Endodermal cell (in vitro differentiated cells): Measurements from ENCODE around the gene DOK1. TPM values are rescaled to one million over a fixed set of nuclear protein-coding genes. Genes with fewer than 3 reads are reported as not detected.

Source experiments
- DNase-seq: peaks from one replicate; pipeline ENCODE4 v3.0.0-alpha.2; 2017
- H3K27ac ChIP-seq: 2 replicates; pipeline ENCODE4 v1.5.1; 2013; ENCODE audit warnings: mild to moderate bottlenecking, low read depth, low read length, moderate library complexity
- H3K27me3 ChIP-seq: 2 replicates; pipeline ENCODE4 v1.6.1; 2013; ENCODE audit warnings: mild to moderate bottlenecking, low read length, moderate library complexity; ENCODE audit not compliant: insufficient read depth, control insufficient read depth, poor library complexity, severe bottlenecking
- H3K36me3 ChIP-seq: 2 replicates; pipeline ENCODE4 v1.7.0; 2013; ENCODE audit warnings: mild to moderate bottlenecking, low read length, moderate library complexity; ENCODE audit not compliant: control insufficient read depth, insufficient read depth
- H3K4me1 ChIP-seq: one replicate; pipeline ENCODE4 v1.7.0; 2013; ENCODE audit warnings: low read length; ENCODE audit not compliant: control insufficient read depth, insufficient read depth
- H3K4me3 ChIP-seq: 2 replicates; pipeline ENCODE4 v1.5.1; 2013; ENCODE audit warnings: mild to moderate bottlenecking, low read length, moderate library complexity
- H3K9ac ChIP-seq: 2 replicates; pipeline ENCODE4 v1.6.1; 2013; ENCODE audit warnings: mild to moderate bottlenecking, low read length, moderate library complexity; ENCODE audit not compliant: poor library complexity, severe bottlenecking; ENCODE audit errors: extremely low read depth
- H3K9me3 ChIP-seq: 2 replicates; pipeline ENCODE4 v1.6.1; 2013; ENCODE audit warnings: mild to moderate bottlenecking, low read length, moderate library complexity; ENCODE audit not compliant: control insufficient read depth
- H3K27ac Mint-ChIP-seq: 2 replicates; pipeline ENCODE4 v1.8.0; 2020; ENCODE audit warnings: mixed read lengths
- H3K27me3 Mint-ChIP-seq: 2 replicates; pipeline ENCODE4 v1.8.0; 2021; ENCODE audit warnings: mild to moderate bottlenecking, mixed read lengths; ENCODE audit not compliant: insufficient read depth
- H3K36me3 Mint-ChIP-seq: 2 replicates; pipeline ENCODE4 v1.8.0; 2020; ENCODE audit warnings: low read depth, mixed read lengths
- H3K4me1 Mint-ChIP-seq: 2 replicates; pipeline ENCODE4 v1.8.0; 2020; ENCODE audit warnings: mixed read lengths
- H3K4me3 Mint-ChIP-seq: 2 replicates; pipeline ENCODE4 v1.8.0; 2020; ENCODE audit warnings: mild to moderate bottlenecking, moderate library complexity, mixed read lengths
- H3K9me3 Mint-ChIP-seq: 2 replicates; pipeline ENCODE4 v1.8.0; 2020; ENCODE audit warnings: mild to moderate bottlenecking, mixed read lengths
- WGBS, 2 experiments: methylation state at CpG; one replicate each; pipeline versions ENCODE4 v1.1.5 to v1.1.7; 2013; ENCODE audit warnings: missing lambda C conversion rate in 2 of 2, mixed read lengths in 1 of 2; ENCODE audit not compliant: insufficient coverage in 1 of 2, insufficient read length in 1 of 2; 5-methylcytosine and 5-hydroxymethylcytosine counted together
- total RNA-seq, 2 donors: library from RNA; stranded (reverse); fragmentation: NEBNext Ultra II Directional in 1 of 2; extraction: Animal tissue kit (Norgen Biotek cat#: 25700) in 1 of 2; gene quantifications; 2 replicates in 1 of 2; 3 replicates in 1 of 2; pipeline ENCODE4 v1.2.1, GENCODE V29; 2021
- TF ChIP-seq, protein P1 (sequence below): fragments of 200-600 bp; sonication (generic); conservative IDR thresholded peaks from 2 replicates; pipeline ENCODE4 v1.5.0; 2021; ENCODE audit warnings: antibody characterized with exemption, mild to moderate bottlenecking

DOK1 gene
- total RNA-seq, 2 donors from 2014 or later = 12.9 to 15.1 TPM

DNA sequence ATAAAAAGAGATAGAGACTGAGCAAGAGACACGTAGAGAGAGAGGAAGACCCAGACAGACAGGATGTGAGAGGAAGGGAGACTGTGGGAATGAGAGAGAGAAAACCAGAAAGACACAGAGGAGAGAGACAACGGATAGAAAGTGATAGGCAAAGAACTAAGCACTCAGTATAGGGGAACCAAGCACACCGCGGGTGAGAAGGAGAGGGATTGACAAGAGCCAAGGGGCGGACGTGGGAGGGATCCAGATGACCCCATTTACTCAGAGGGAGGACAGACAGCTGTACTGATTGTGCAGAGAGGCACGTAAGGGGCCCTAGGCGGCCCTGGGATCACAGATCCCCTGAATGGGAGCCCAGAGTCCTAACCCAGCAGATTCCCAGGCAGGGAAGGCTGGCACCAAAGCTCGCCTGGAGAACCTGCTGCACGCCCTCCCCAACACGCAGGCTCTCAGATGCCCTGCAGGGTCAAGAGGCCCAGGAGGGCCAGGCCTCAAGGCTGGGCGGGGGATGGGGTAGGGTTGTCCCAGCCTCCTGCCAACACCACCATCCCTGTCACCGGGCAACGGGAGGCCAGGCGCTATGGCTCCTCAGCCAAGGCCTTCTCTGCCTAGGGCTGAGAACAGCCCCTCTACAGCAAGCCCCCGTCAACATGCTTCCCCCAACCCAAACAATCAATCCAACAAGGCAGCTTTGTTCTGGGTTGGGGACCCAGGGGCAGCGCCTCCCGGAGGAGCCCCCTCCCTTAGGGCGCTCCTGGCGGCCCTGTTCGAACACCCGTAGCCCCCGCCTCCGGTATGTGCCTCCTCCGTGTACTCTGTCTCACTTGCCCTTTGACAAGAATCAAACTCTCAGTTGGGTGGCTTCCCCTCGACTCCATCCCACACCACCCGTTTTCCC lies 1.4 kb upstream of the DOK1 start:
- DNase-seq = peak; percentile 82
- Histone ChIP-seq H3K4me1 (no peaks in the 10 kb centered on the region), H3K4me3 (peak overlapping the region; percentile 96), H3K9ac (no peak overlapping the region), H3K9me3 (no peaks in the 10 kb centered on the region), H3K36me3 (no peaks in the 10 kb centered on the region), H3K27me3 (peaks cover 84% of the 10 kb centered on the region), H3K27ac (peak overlapping the region; percentile 90)
- peak overlapping the region; percentile 75 for H3K27ac Mint-ChIP-seq
- peaks cover 81% of the 10 kb centered on the region for H3K27me3 Mint-ChIP-seq
- H3K9me3 Mint-ChIP-seq = no peaks in the 10 kb centered on the region
- H3K36me3 Mint-ChIP-seq = peaks cover 6% of the 10 kb centered on the region
- peaks cover 12% of the 10 kb centered on the region for H3K4me1 Mint-ChIP-seq
- 33 to 40% methylated on average over 16 to 27 of the region's 27 CpGs for WGBS, 2 experiments
- TF ChIP-seq, protein P1, sequence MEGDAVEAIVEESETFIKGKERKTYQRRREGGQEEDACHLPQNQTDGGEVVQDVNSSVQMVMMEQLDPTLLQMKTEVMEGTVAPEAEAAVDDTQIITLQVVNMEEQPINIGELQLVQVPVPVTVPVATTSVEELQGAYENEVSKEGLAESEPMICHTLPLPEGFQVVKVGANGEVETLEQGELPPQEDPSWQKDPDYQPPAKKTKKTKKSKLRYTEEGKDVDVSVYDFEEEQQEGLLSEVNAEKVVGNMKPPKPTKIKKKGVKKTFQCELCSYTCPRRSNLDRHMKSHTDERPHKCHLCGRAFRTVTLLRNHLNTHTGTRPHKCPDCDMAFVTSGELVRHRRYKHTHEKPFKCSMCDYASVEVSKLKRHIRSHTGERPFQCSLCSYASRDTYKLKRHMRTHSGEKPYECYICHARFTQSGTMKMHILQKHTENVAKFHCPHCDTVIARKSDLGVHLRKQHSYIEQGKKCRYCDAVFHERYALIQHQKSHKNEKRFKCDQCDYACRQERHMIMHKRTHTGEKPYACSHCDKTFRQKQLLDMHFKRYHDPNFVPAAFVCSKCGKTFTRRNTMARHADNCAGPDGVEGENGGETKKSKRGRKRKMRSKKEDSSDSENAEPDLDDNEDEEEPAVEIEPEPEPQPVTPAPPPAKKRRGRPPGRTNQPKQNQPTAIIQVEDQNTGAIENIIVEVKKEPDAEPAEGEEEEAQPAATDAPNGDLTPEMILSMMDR = no peak
- H3K4me3 Mint-ChIP-seq = peak overlapping the region; percentile 88

DNA sequence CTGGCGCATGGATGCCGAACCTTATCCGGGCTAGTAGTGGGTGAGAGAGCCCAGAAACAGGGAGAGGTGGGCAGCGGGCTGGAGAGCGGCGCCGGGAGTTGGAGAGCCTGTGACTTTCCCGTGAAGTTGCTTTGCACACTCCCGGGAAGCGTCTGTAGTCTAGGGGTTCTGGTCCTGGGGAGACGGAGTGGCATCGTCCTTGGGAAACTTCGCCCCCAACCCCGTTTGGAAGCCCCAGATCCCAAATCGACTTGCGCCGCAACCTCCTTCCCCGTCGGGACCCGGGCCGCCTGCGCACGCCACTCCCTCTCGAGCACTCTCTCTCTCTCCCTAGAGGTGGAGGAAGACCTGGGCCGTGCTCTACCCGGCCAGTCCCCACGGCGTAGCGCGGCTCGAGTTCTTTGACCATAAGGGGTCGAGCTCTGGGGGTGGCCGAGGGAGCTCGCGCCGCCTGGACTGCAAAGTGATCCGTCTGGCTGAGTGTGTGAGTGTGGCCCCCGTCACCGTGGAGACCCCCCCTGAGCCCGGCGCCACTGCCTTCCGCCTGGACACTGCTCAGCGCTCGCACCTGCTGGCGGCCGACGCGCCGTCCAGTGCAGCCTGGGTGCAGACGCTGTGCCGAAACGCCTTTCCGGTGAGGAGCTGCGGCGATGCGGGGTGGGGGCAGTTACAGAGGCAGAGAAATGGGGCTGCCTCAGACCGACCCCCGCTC lies 456 bp downstream of the DOK1 start:
- Histone ChIP-seq H3K27me3 (peaks cover 66% of the 10 kb centered on the region), H3K9ac (peak overlapping the region; percentile 60), H3K9me3 (no peaks in the 10 kb centered on the region), H3K4me3 (peak overlapping the region; percentile 96), H3K4me1 (no peaks in the 10 kb centered on the region), H3K27ac (no peak overlapping the region), H3K36me3 (no peaks in the 10 kb centered on the region)
- Mint-ChIP-seq H3K4me1 (peaks cover 7% of the 10 kb centered on the region), H3K36me3 (peaks cover 6% of the 10 kb centered on the region), H3K27ac (peak overlapping the region; percentile 92), H3K4me3 (peak overlapping the region; percentile 88), H3K9me3 (no peaks in the 10 kb centered on the region), H3K27me3 (peaks cover 71% of the 10 kb centered on the region)
- TF ChIP-seq, protein P1 = peak; percentile 28
- 2 to 3% methylated on average over 22 to 58 of the region's 58 CpGs for WGBS, 2 experiments
- DNase-seq = peak; percentile 85

DNA sequence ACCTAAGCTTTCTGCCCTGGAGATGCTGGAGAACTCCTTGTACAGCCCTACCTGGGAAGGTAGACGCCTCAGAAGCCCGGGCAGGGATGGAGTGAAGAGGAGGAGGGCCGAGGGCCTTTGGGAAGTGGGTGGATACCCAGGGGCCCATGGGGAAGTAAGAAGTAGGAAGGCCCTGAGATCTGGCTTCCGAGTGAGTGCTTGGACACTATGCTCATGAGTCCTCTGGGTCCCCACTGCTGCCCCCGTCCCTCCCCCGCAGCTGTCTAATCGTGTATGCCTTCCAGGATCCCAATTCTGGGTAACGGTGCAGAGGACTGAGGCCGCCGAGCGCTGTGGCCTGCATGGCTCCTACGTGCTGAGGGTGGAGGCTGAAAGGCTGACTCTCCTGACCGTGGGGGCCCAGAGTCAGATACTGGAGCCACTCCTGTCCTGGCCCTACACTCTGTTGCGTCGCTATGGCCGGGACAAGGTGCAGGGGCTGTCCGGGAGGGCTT lies 1.1 kb downstream of the DOK1 start:
- Mint-ChIP-seq H3K4me1 (peaks cover 14% of the 10 kb centered on the region), H3K4me3 (peak overlapping the region; percentile 88), H3K27me3 (peaks cover 71% of the 10 kb centered on the region), H3K36me3 (peaks cover 6% of the 10 kb centered on the region), H3K27ac (no peak overlapping the region), H3K9me3 (no peaks in the 10 kb centered on the region)
- WGBS, 2 experiments = 72 to 77% methylated on average over 12 to 17 of the region's 17 CpGs
- Histone ChIP-seq H3K36me3 (no peaks in the 10 kb centered on the region), H3K9ac (no peak overlapping the region), H3K27me3 (peaks cover 59% of the 10 kb centered on the region), H3K27ac (no peak overlapping the region), H3K4me3 (peak overlapping the region; percentile 96), H3K9me3 (no peaks in the 10 kb centered on the region), H3K4me1 (no peaks in the 10 kb centered on the region)
- DNase-seq = peak; percentile 58
- TF ChIP-seq, protein P1 = no peak
